GM10266 (cell line): Measurements from ENCODE around the gene SHQ1.

ENCODE experiments used
- DNase-seq: peaks from one replicate; pipeline ENCODE4 v3.0.0; 2012; ENCODE audit errors: extremely low spot score
- TF ChIP-seq, protein P1 (sequence below): IDR thresholded peaks from 2 replicates; pipeline ENCODE4 v1.5.1; 2012; ENCODE audit warnings: mild to moderate bottlenecking, low read depth; ENCODE audit not compliant: control insufficient read depth, insufficient read depth; ENCODE audit errors: missing control alignments

Gene SHQ1

DNA sequence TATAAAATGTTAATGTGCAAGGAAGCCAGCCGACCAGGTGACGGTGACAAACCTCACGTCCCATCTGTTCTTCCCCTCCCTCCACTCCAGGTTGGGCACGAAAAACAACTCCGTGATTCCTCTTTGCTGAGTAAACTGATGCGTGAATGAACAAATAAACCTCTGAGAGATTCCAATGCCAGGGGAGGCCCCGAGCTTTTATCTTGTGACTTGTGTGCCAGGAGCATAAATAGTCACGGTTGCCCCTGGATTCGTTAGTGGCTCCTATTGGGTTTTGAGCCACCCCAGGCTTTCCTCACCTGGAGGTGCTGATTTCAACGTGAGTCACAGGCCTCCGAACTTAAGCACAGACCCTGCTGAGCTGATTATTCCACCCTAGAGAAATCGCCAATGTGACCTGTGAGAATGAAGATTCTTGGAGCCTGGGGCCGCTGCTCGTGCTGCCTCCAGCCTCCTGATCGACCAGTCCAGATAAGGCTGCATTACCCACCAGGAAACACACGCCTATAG, 119.2 kb downstream of the SHQ1 start:
- no peak for DNase-seq
- TF ChIP-seq, protein P1, sequence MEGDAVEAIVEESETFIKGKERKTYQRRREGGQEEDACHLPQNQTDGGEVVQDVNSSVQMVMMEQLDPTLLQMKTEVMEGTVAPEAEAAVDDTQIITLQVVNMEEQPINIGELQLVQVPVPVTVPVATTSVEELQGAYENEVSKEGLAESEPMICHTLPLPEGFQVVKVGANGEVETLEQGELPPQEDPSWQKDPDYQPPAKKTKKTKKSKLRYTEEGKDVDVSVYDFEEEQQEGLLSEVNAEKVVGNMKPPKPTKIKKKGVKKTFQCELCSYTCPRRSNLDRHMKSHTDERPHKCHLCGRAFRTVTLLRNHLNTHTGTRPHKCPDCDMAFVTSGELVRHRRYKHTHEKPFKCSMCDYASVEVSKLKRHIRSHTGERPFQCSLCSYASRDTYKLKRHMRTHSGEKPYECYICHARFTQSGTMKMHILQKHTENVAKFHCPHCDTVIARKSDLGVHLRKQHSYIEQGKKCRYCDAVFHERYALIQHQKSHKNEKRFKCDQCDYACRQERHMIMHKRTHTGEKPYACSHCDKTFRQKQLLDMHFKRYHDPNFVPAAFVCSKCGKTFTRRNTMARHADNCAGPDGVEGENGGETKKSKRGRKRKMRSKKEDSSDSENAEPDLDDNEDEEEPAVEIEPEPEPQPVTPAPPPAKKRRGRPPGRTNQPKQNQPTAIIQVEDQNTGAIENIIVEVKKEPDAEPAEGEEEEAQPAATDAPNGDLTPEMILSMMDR, result no peak

DNA sequence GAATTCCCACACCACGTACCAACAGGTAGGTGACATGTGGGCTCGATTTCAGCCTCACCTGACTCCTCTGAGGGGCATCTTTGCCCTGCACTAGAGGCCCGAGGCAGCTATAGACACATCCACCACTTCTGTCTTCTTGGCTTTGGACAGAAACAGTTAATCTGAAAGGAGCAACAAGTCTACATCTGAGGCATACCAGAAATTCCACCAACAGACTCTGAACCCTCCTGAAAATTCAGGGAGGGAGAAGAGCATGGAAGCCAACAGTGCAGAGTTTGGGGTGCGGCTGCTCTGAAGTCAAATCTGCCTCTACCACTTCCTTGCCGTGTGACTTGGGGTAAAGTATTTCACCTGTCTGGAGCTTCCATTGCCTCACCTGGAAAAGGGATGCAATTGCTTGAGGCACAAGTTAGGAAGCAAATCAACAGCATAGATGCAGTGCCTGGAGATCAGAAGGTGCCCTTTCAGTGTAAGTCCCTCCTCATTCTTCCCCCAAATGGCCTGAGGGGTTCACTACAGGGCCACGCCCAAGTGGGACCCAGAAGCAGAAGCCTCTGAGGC, 119.8 kb downstream of the SHQ1 start:
- DNase-seq, result no peak
- TF ChIP-seq, protein P1, result no peak

DNA sequence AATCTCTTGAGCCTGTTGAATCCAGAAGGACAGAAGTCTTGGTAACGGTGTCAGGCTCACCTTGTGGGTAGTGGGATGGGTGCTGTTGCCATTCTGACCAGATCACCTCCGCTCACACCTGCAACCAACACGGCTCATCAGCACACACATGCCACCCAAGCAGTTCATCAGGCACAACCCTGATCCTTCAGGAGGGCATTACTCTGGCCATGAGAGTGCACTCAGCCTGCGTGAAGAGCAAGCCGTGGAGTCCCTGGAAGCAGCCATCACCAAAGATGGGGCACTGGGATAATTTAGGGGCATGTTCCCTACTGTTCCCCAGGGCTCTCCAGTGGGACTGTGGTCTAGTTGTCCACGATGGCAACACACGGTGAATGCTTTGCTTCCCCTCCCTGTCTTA, 120.5 kb downstream of the SHQ1 start:
- no peak for DNase-seq
- TF ChIP-seq, protein P1, result no peak

- no peak for DNase-seq
- TF ChIP-seq, protein P1, result no peak
These were observed 121.1 kb downstream of the SHQ1 start for GRCh38 chr3:72727172-72727571.

DNA sequence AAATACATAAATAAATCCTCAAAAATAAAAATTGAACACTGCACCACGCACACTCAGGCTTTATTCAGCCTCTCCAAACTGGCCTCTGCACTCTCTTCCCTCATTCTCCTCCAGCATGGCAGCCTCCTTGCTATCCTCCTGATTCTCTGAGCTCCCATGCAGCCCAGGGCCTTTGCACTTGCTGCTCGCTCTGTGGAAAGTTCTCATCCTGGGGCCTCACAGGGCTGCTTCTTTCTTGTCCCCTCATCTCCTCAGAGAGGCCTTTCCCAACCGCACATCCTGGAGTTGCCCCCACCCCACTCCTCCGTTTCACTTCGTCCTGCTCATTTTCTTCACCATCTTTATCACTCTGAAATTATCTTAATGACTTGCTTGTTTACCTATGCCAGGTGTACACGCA, 123.0 kb downstream of the SHQ1 start:
- TF ChIP-seq, protein P1, result no peak
- no peak for DNase-seq

GRCh38 chr3:72724070-72724469, 124.2 kb downstream of the SHQ1 start:
- no peak for DNase-seq
- TF ChIP-seq, protein P1, result no peak

DNA sequence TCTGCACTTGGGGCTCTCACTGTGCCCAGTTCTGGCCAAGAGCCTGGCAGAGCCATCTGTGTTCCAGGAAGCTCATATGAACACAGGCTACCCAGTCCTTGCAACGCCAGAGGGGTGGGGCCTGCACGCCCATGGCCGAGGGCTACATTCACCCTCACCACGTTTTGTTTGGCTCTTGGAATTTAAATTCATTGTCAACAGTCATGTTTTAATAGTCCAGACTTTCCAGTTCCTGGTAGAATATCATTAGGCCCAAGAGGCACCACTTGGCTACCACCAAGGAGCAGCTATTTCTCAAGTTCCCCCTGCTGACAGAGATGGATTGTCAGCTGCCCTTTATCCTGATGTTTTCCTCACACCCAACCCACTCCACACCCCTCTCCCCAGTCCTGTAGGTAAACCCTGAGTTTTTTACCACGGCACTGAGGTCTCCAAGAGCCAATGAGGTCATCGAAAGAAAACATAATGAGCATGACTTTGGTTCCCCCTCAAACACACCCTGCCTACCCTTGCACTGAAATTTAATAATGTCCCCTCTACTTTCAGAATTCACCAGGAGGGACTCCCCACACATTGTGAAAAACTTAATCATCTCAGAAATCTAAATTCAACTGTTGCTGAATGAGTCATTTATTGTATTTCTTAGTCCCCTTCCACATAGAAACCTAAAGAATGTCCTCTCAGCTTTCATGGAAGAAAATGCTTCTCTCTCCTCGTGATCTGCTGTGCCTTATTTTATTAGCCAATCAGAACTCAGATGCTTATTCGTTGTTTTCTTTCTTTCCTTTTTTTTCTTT, 125.1 kb downstream of the SHQ1 start:
- TF ChIP-seq, protein P1, result no peak
- peak; percentile 46 for DNase-seq
